Naive thymus-derived CD4-positive, alpha-beta T cell (primary cell): ENCODE data around the gene KLHL8. TPM values are rescaled to one million over a fixed set of nuclear protein-coding genes. Genes with fewer than 3 reads are reported as not detected.

Experiments
- ATAC-seq: fragments of 150-1000 bp; cut with Tn5 transposase; 2 replicates; pipeline ENCODE4 v1.10.0; 2021; ENCODE audit warnings: mild to moderate bottlenecking, moderate library complexity
- CTCF ChIA-PET: fragments of 350-600 bp; sonication (Branson Sonifier 250); formaldehyde crosslinking; loops from one replicate; lab custom pipeline; 2021; ENCODE audit warnings: antibody characterized with exemption; lab: Charles Lee
- POLR2A ChIA-PET: fragments of 350-600 bp; sonication (Branson Sonifier 250); formaldehyde crosslinking; loops from one replicate; lab custom pipeline; 2021; ENCODE audit warnings: antibody characterized with exemption, inconsistent platforms; lab: Charles Lee
- DNase-seq, 9 donors: peaks; one replicate each; pipeline versions ENCODE4 v3.0.0 to v3.0.0-alpha.2; 2020 to 2022; ENCODE audit warnings: mixed read lengths in 1 of 9
- H3K27ac ChIP-seq: one replicate; pipeline ENCODE4 v1.7.0; 2013; ENCODE audit warnings: mild to moderate bottlenecking, low read depth, low read length, moderate library complexity
- H3K27me3 ChIP-seq, 2 donors: one replicate each; pipeline ENCODE4 v1.7.0; 2013; ENCODE audit warnings: low read length in 2 of 2, mild to moderate bottlenecking in 2 of 2, moderate library complexity in 2 of 2; ENCODE audit not compliant: control insufficient read depth in 2 of 2, insufficient read depth in 2 of 2
- H3K36me3 ChIP-seq, 3 experiments: 1 replicate in 2 of 3; 2 replicates in 1 of 3; pipeline ENCODE4 v1.7.0; 2013; ENCODE audit warnings: low read length in 3 of 3, mild to moderate bottlenecking in 3 of 3, moderate library complexity in 1 of 3; ENCODE audit not compliant: insufficient read depth in 3 of 3, control insufficient read depth in 2 of 3
- H3K4me1 ChIP-seq, 2 donors: one replicate each; pipeline ENCODE4 v1.7.0; 2013; ENCODE audit warnings: low read length in 2 of 2, mild to moderate bottlenecking in 2 of 2, moderate library complexity in 1 of 2; ENCODE audit not compliant: control insufficient read depth in 2 of 2, insufficient read depth in 2 of 2
- H3K4me3 ChIP-seq: 2 replicates; pipeline ENCODE4 v1.7.0; 2013; ENCODE audit warnings: mild to moderate bottlenecking, low read length
- H3K9me3 ChIP-seq, 3 experiments: 1 replicate in 2 of 3; 2 replicates in 1 of 3; pipeline ENCODE4 v1.7.0; 2013; ENCODE audit warnings: low read length in 3 of 3; ENCODE audit not compliant: control insufficient read depth in 2 of 3
- H3K27ac Mint-ChIP-seq, 9 donors: one replicate each; pipeline ENCODE4 v1.8.0; 2020 to 2022; ENCODE audit warnings: mixed read lengths in 9 of 9, mild to moderate bottlenecking in 8 of 9, moderate library complexity in 5 of 9, inconsistent platforms in 2 of 9
- H3K27me3 Mint-ChIP-seq, 5 donors: one replicate each; pipeline ENCODE4 v1.8.0; 2021 to 2022; ENCODE audit warnings: mixed read lengths in 5 of 5, mild to moderate bottlenecking in 1 of 5
- H3K36me3 Mint-ChIP-seq, 5 donors: one replicate each; pipeline ENCODE4 v1.8.0; 2020 to 2022; ENCODE audit warnings: mixed read lengths in 5 of 5, mild to moderate bottlenecking in 3 of 5, inconsistent platforms in 1 of 5
- H3K4me1 Mint-ChIP-seq, 7 donors: one replicate each; pipeline ENCODE4 v1.8.0; 2020 to 2022; ENCODE audit warnings: mixed read lengths in 7 of 7, mild to moderate bottlenecking in 3 of 7, inconsistent platforms in 1 of 7
- H3K4me3 Mint-ChIP-seq, 10 donors: one replicate each; pipeline ENCODE4 v1.8.0; 2020 to 2022; ENCODE audit warnings: mild to moderate bottlenecking in 10 of 10, mixed read lengths in 10 of 10, moderate library complexity in 6 of 10, inconsistent platforms in 2 of 10
- H3K9me3 Mint-ChIP-seq, 11 donors: one replicate each; pipeline ENCODE4 v1.8.0; 2020 to 2022; ENCODE audit warnings: mixed read lengths in 11 of 11, mild to moderate bottlenecking in 4 of 11, inconsistent platforms in 1 of 11, moderate library complexity in 1 of 11
- intact Hi-C, 2 donors: fragments of 100-400 bp; cut with micrococcal nuclease; formaldehyde crosslinking; loops; one replicate each; pipeline ENCODE4 v1.15.1; 2023
- polyA plus RNA-seq, 2 donors: library from polyadenylated mRNA; unstranded; fragments of 300-500 nt; fragmentation: Illumina TruSeq; gene quantifications; one replicate each; pipeline ENCODE4 v1.2.3, GENCODE V29; 2021
- total RNA-seq, 6 experiments: library from RNA in 5 of 6; stranded (reverse) in 5 of 6; gene quantifications; 1 replicate in 5 of 6; 2 replicates in 1 of 6; pipeline ENCODE4 v1.2.3 and lab custom pipeline; 2021 to 2026

KLHL8 gene
- total and polyA plus RNA-seq, 7 experiments from 2014 or later, result 9.7 to 15.7 (median 11.5) TPM

- intact Hi-C loops, result no loop called here
- CTCF ChIA-PET, result no interaction called here
- H3K4me3 ChIP-seq, result no peak overlapping the region
These were observed 90.7 kb downstream of the KLHL8 start for GRCh38 chr4:87129681-87130080.

GRCh38 chr4:87128006-87128705 is 92.3 kb downstream of the KLHL8 start:
- Histone ChIP-seq H3K27me3 (no peaks in the 10 kb centered on the region), H3K36me3 (peaks cover 5 to 76% (median 17%) of the 10 kb centered on the region in 3 experiments), H3K9me3 (no peaks in the 10 kb centered on the region), H3K4me1 (no peaks in the 10 kb centered on the region), H3K4me3 (no peak overlapping the region), H3K27ac (no peak overlapping the region)
- ATAC-seq (no peak), DNase-seq (no peak)
- H3K4me3 Mint-ChIP-seq, result no peak overlapping the region
- ChIA-PET CTCF (no interaction called here), POLR2A (no interaction called here)
- intact Hi-C loops, result no loop called here
- no peaks in the 10 kb centered on the region for H3K27me3 Mint-ChIP-seq
- peaks cover 17 to 65% (median 46%) of the 10 kb centered on the region in 5 donors for H3K36me3 Mint-ChIP-seq
- H3K4me1 Mint-ChIP-seq, result peaks cover 0 to 4% (median 0%) of the 10 kb centered on the region in 7 donors
- H3K27ac Mint-ChIP-seq, result peak overlapping the region in 2 of 9 donors; percentile 21 to 39
- no peaks in the 10 kb centered on the region for H3K9me3 Mint-ChIP-seq

More at GRCh38 chr4:87129681-87130080, 90.7 kb downstream of the KLHL8 start:
- Mint-ChIP-seq H3K27ac (no peak overlapping the region), H3K36me3 (peaks cover 25 to 75% (median 53%) of the 10 kb centered on the region in 5 donors), H3K9me3 (no peaks in the 10 kb centered on the region), H3K4me1 (peaks cover 0 to 2% (median 0%) of the 10 kb centered on the region in 7 donors), H3K4me3 (no peak overlapping the region), H3K27me3 (no peaks in the 10 kb centered on the region)
- POLR2A ChIA-PET, result no interaction called here
- H3K27ac ChIP-seq, result no peak overlapping the region
- no peaks in the 10 kb centered on the region for H3K27me3 ChIP-seq
- DNase-seq (no peak), ATAC-seq (no peak)
- no peaks in the 10 kb centered on the region for H3K9me3 ChIP-seq
- H3K36me3 ChIP-seq, result peaks cover 5 to 86% (median 17%) of the 10 kb centered on the region in 3 experiments
- H3K4me1 ChIP-seq, result no peaks in the 10 kb centered on the region

- ATAC-seq (no peak), DNase-seq (no peak)
- Mint-ChIP-seq H3K27me3 (no peaks in the 10 kb centered on the region), H3K4me3 (no peak overlapping the region), H3K9me3 (no peaks in the 10 kb centered on the region), H3K4me1 (peaks cover 2 to 19% (median 10%) of the 10 kb centered on the region in 7 donors), H3K27ac (peak overlapping the region in 1 of 9 donors; percentile 7), H3K36me3 (peaks cover 16 to 48% (median 35%) of the 10 kb centered on the region in 5 donors)
- H3K27ac ChIP-seq, result no peak overlapping the region
- no peaks in the 10 kb centered on the region for H3K4me1 ChIP-seq
- no peak overlapping the region for H3K4me3 ChIP-seq
- H3K9me3 ChIP-seq, result no peaks in the 10 kb centered on the region
- POLR2A ChIA-PET, result no interaction called here
- H3K36me3 ChIP-seq, result peaks cover under 1 to 55% (median 17%) of the 10 kb centered on the region in 3 experiments
- intact Hi-C loops, result no loop called here
- no peaks in the 10 kb centered on the region for H3K27me3 ChIP-seq
- CTCF ChIA-PET, result interaction anchor here (0.6 kb wide), 1 partner anchor 187 kb away, joined by 3 read pairs; no protein-coding TSS in a partner anchor
These were observed 94.4 kb downstream of the KLHL8 start for GRCh38 chr4:87126056-87126455.

DNA sequence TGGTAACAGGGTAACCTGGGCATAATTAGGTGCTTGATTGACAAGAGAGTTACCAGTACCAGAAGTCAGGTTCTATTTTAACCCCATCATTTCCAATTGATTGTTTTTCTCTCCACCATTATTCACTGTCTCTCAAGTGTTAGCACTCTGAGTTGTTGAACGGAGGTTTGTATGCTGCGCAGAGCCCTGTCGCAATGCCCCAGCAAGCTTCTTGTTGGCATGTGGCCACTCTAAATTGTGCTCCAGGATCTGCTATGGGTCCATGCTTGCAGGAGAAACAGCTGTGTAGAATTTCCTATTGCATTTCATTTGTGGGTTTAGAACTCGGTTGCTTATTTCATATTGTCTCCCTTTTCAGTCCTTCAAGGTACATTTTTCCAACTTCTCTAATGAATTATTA is 98.2 kb downstream of the KLHL8 start:
- DNase-seq, result no peak
- H3K36me3 ChIP-seq, result peaks cover 0 to 55% (median 11%) of the 10 kb centered on the region in 3 experiments
- Mint-ChIP-seq H3K9me3 (no peaks in the 10 kb centered on the region), H3K27ac (peak overlapping the region in 4 of 9 donors; percentile 21 to 41 (median 27)), H3K4me1 (peaks cover 5 to 39% (median 19%) of the 10 kb centered on the region in 7 donors), H3K27me3 (no peaks in the 10 kb centered on the region), H3K4me3 (no peak overlapping the region), H3K36me3 (peaks cover 8 to 58% (median 38%) of the 10 kb centered on the region in 5 donors)
- no peak overlapping the region for H3K4me3 ChIP-seq
- H3K27ac ChIP-seq, result no peak overlapping the region
- no peaks in the 10 kb centered on the region for H3K27me3 ChIP-seq
- CTCF ChIA-PET, result no interaction called here
- H3K9me3 ChIP-seq, result no peaks in the 10 kb centered on the region
- ATAC-seq, result no peak
- POLR2A ChIA-PET, result no interaction called here
- intact Hi-C loops, result no loop called here
- no peaks in the 10 kb centered on the region for H3K4me1 ChIP-seq

DNA sequence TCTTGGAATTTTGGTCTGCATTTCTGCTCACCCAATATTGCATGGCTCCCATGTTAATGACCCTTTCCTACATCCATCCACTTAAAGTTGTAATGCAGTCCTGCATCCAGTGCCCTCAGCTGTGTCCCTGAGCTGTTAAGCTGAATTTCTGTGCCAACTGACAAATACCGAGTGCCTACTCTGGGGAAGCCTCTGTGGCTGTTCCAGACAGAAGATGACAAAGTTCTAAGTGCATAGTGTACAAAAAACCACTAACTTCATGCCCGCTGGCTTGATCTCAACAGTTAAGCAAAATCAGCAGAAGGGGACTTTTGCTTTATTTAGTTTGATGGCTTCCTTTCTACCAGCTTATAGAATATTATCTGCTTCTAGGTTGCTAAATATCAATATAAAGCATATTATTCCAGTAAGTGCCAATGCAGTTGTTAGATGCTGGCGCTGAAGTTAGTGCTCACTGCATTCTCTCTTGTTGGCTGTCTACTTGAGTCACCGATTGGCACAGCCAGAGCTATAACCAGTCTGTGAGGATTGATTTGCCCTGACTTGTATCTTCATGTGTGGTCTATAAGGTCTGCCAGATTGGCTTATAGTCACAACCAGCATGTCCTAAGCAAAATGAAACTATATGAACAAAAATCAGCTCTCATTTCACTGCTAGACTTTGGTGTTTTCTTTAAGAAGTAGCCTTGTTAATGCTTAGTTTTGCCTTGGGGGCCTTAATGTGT is 98.9 kb downstream of the KLHL8 start:
- intact Hi-C loops, result no loop called here
- H3K4me1 Mint-ChIP-seq, result peaks cover 5 to 39% (median 19%) of the 10 kb centered on the region in 7 donors
- no peak for ATAC-seq
- Histone ChIP-seq H3K27ac (no peak overlapping the region), H3K9me3 (no peaks in the 10 kb centered on the region), H3K36me3 (peaks cover 0 to 55% (median 15%) of the 10 kb centered on the region in 3 experiments), H3K4me1 (no peaks in the 10 kb centered on the region), H3K4me3 (no peak overlapping the region), H3K27me3 (no peaks in the 10 kb centered on the region)
- ChIA-PET POLR2A (no interaction called here), CTCF (no interaction called here)
- peak overlapping the region in 4 of 9 donors; percentile 9 to 63 (median 27) for H3K27ac Mint-ChIP-seq
- H3K36me3 Mint-ChIP-seq, result peaks cover 5 to 59% (median 38%) of the 10 kb centered on the region in 5 donors
- no peaks in the 10 kb centered on the region for H3K27me3 Mint-ChIP-seq
- no peak overlapping the region for H3K4me3 Mint-ChIP-seq
- H3K9me3 Mint-ChIP-seq, result no peaks in the 10 kb centered on the region
- no peak for DNase-seq

- intact Hi-C loops, result no loop called here
- ATAC-seq (no peak), DNase-seq (no peak)
- POLR2A ChIA-PET, result no interaction called here
- H3K4me3 ChIP-seq, result no peak overlapping the region
- H3K27ac Mint-ChIP-seq, result peak overlapping the region in 4 of 9 donors; percentile 9 to 41 (median 21)
- H3K36me3 ChIP-seq, result peaks cover 0 to 55% (median 8%) of the 10 kb centered on the region in 3 experiments
- no peaks in the 10 kb centered on the region for H3K27me3 Mint-ChIP-seq
- no peaks in the 10 kb centered on the region for H3K9me3 Mint-ChIP-seq
- H3K9me3 ChIP-seq, result no peaks in the 10 kb centered on the region
- H3K36me3 Mint-ChIP-seq, result peaks cover 0 to 59% (median 34%) of the 10 kb centered on the region in 5 donors
- H3K4me3 Mint-ChIP-seq, result no peak overlapping the region
- peaks cover 5 to 39% (median 19%) of the 10 kb centered on the region in 7 donors for H3K4me1 Mint-ChIP-seq
- no peaks in the 10 kb centered on the region for H3K27me3 ChIP-seq
- H3K4me1 ChIP-seq, result no peaks in the 10 kb centered on the region
- CTCF ChIA-PET, result no interaction called here
- H3K27ac ChIP-seq, result no peak overlapping the region
These were observed 99.8 kb downstream of the KLHL8 start for GRCh38 chr4:87120411-87121162.
